ENCODE data around the gene KCNJ12. TPM values are rescaled to one million over a fixed set of nuclear protein-coding genes. Genes with fewer than 3 reads are reported as not detected.

KCNJ12 gene
- total RNA-seq, 1 donor from 2014 or later = not detected

GRCh38 chr17:21365016-21365415 lies 11.1 kb upstream of the KCNJ12 start:
- intact Hi-C loops (cut with micrococcal nuclease) = no loop called here

- intact Hi-C loops (cut with micrococcal nuclease) = no loop called here
Observed at GRCh38 chr17:21368545-21369246, 7.5 kb upstream of the KCNJ12 start.

- intact Hi-C loops (cut with micrococcal nuclease) = no loop called here
Observed at GRCh38 chr17:21369395-21369794, 6.8 kb upstream of the KCNJ12 start.

- intact Hi-C loops (cut with micrococcal nuclease) = no loop called here
Observed at GRCh38 chr17:21370430-21370829, 5.7 kb upstream of the KCNJ12 start.

GRCh38 chr17:21371511-21372081 lies 4.6 kb upstream of the KCNJ12 start:
- intact Hi-C loops (cut with micrococcal nuclease) = no loop called here

GRCh38 chr17:21372256-21372954 lies 3.8 kb upstream of the KCNJ12 start:
- intact Hi-C loops (cut with micrococcal nuclease) = no loop called here

GRCh38 chr17:21373036-21373435 lies 3.1 kb upstream of the KCNJ12 start:
- intact Hi-C loops (cut with micrococcal nuclease) = no loop called here

- intact Hi-C loops (cut with micrococcal nuclease) = no loop called here
Observed at GRCh38 chr17:21373696-21374440, 2.3 kb upstream of the KCNJ12 start.

- intact Hi-C loops (cut with micrococcal nuclease) = no loop called here
Observed at GRCh38 chr17:21374441-21375161, 1.6 kb upstream of the KCNJ12 start.

GRCh38 chr17:21375162-21375560 lies 996 bp upstream of the KCNJ12 start:
- intact Hi-C loops (cut with micrococcal nuclease) = no loop called here

GRCh38 chr17:21375757-21376080 lies 438 bp upstream of the KCNJ12 start:
- intact Hi-C loops (cut with micrococcal nuclease) = no loop called here

- intact Hi-C loops (cut with micrococcal nuclease) = no loop called here
Observed at GRCh38 chr17:21376759-21377690, 868 bp downstream of the KCNJ12 start.

GRCh38 chr17:21377705-21378396 lies 1.7 kb downstream of the KCNJ12 start:
- intact Hi-C loops (cut with micrococcal nuclease) = no loop called here

- intact Hi-C loops (cut with micrococcal nuclease) = no loop called here
Observed at GRCh38 chr17:21378553-21378952, 2.4 kb downstream of the KCNJ12 start.

GRCh38 chr17:21379080-21379711 lies 3.0 kb downstream of the KCNJ12 start:
- intact Hi-C loops (cut with micrococcal nuclease) = no loop called here

- intact Hi-C loops (cut with micrococcal nuclease) = no loop called here
Observed at GRCh38 chr17:21380659-21381058, 4.5 kb downstream of the KCNJ12 start.

GRCh38 chr17:21381076-21381706 lies 5.0 kb downstream of the KCNJ12 start:
- intact Hi-C loops (cut with micrococcal nuclease) = no loop called here

GRCh38 chr17:21382560-21383495 lies 6.7 kb downstream of the KCNJ12 start:
- intact Hi-C loops (cut with micrococcal nuclease) = no loop called here

Data from T-helper 2 cell treated with Interferon-gamma antibody and Interleukin-4, amounts not matched to agents 100 ng/mL and 5 ng/mL, for 36 hours (primary cell).